Inferior parietal cortex (tissue), 1 donor: Measurements from ENCODE around the gene TBC1D3L.
"Not testable (repeated sequence)": the region's sequence is repeated elsewhere in the genome, so short reads cannot be mapped to it uniquely, and the experiment has no call there.

ENCODE experiments used
- DNase-seq: peaks from one replicate; pipeline ENCODE4 v3.0.0-alpha.2; 2016; ENCODE audit errors: extremely low spot score

The TBC1D3L gene

DNA sequence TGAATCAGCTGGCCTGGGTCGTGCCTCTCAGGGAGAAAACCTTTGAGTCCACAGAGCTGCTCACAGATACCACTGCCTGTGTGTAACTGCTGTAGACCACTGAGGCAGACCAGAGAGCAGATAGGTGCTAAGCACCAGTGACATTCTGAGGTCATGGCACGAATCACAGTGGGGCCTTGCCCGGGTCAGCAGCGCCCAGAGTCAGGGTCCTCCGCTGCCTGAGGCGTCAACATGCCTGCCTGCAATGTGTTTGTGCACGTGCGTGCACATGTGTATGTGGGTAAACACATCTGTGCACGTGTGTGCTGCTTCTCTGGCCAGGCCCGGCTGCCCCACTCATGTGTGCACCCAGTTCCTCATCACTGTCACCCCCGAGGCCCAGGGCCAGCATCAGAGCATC lies at the start of gene TBC1D3L:
TSS of gene TBC1D3L (minus strand) at position 101 of the 400 bp plus-strand sequence. CDS start 1,540 bp downstream, outside the sequence.
- DNase-seq = not testable (repeated sequence)

DNA sequence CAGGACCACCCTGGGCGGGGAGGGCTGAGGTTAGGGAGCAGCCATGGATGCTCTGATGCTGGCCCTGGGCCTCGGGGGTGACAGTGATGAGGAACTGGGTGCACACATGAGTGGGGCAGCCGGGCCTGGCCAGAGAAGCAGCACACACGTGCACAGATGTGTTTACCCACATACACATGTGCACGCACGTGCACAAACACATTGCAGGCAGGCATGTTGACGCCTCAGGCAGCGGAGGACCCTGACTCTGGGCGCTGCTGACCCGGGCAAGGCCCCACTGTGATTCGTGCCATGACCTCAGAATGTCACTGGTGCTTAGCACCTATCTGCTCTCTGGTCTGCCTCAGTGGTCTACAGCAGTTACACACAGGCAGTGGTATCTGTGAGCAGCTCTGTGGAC lies 14.8 kb upstream of the TBC1D3L start, which contains the start of gene TBC1D3D:
TSS of gene TBC1D3D (plus strand) at position 301 of the 400 bp plus-strand sequence. CDS start 1,585 bp downstream, outside the sequence.
- not testable (repeated sequence) for DNase-seq
